Panc1 (cell line): ENCODE measurements around the gene KCNJ14.

Experiments
- CTCF ChIP-seq: fragments of 450-650 bp; IDR thresholded peaks from 2 replicates; pipeline ENCODE4 v1.5.1; 2017; ENCODE audit warnings: mild to moderate bottlenecking
- POLR2AphosphoS5 ChIP-seq: IDR thresholded peaks from 2 replicates; pipeline ENCODE4 v1.6.1; 2012; ENCODE audit warnings: mild to moderate bottlenecking, low read depth, low read length, moderate library complexity
- SIN3A ChIP-seq: IDR thresholded peaks from 2 replicates; pipeline ENCODE4 v1.6.1; 2012; ENCODE audit warnings: low read depth, mild to moderate bottlenecking, low read length, moderate library complexity, borderline replicate concordance; ENCODE audit not compliant: insufficient read depth
- TCF7L2 ChIP-seq: IDR thresholded peaks from 2 replicates; pipeline ENCODE4 v1.6.1; 2011; ENCODE audit warnings: mild to moderate bottlenecking, low read depth, low read length, inconsistent platforms

GRCh38 chr19:48501494-48502349 is 46.3 kb downstream of the KCNJ14 start:
- no peak for TF ChIP-seq TCF7L2
- TF ChIP-seq SIN3A = no peak
- TF ChIP-seq CTCF = no peak
- TF ChIP-seq POLR2AphosphoS5 = no peak
